ENCODE results near the gene SURF1. TPM values are rescaled to one million over a fixed set of nuclear protein-coding genes. Genes with fewer than 3 reads are reported as not detected.

The SURF1 gene
- total and polyA plus RNA-seq, 7 donors = 27.7 to 127 (median 54.9) TPM

GRCh38 chr9:133390713-133391112 is 34.4 kb upstream of the SURF1 start:
- ATAC-seq (no peak), DNase-seq (no peak)
- WGBS, 3 donors = 71 to 80% (median 73%) methylated on average over 7 of the region's 7 CpGs
- Histone ChIP-seq H3K27ac (no peak overlapping the region), H3K4me1 (no peaks in the 10 kb centered on the region), H3K27me3 (ENCODE audit: insufficient read depth in 3 of 3, low read length in 2 of 3) (peaks cover 0 to 26% (median 5%) of the 10 kb centered on the region in 3 donors), H3K36me3 (ENCODE audit: insufficient read depth in 1 of 2, low read depth in 1 of 2) (no peaks in the 10 kb centered on the region), H3K4me3 (no peak overlapping the region), H3K9me3 (no peaks in the 10 kb centered on the region)
- intact Hi-C loops (cut with DNase I) = no loop called here
- no peak for TF ChIP-seq CTCF (IDR thresholded peaks at IDR 0.05)

GRCh38 chr9:133389562-133389961 is 33.3 kb upstream of the SURF1 start:
- intact Hi-C loops (cut with DNase I) = no loop called here
- no peak for ATAC-seq
- DNase-seq = no peak

GRCh38 chr9:133389025-133389557 is 32.8 kb upstream of the SURF1 start:
- H3K27ac ChIP-seq = no peak overlapping the region
- no peak for TF ChIP-seq CTCF (IDR thresholded peaks at IDR 0.05)

More at GRCh38 chr9:133389562-133389961, 33.3 kb upstream of the SURF1 start:
- TF ChIP-seq CTCF (IDR thresholded peaks at IDR 0.05) = no peak
- Histone ChIP-seq H3K27me3 (ENCODE audit: insufficient read depth in 3 of 3, low read length in 2 of 3) (peaks cover 0 to 15% (median 4%) of the 10 kb centered on the region in 3 donors), H3K9me3 (no peaks in the 10 kb centered on the region), H3K27ac (no peak overlapping the region), H3K4me1 (no peaks in the 10 kb centered on the region), H3K36me3 (ENCODE audit: insufficient read depth in 1 of 2, low read depth in 1 of 2) (no peaks in the 10 kb centered on the region), H3K4me3 (no peak overlapping the region)
- 73 to 75% (median 73%) methylated on average over 13 of the region's 13 CpGs for WGBS, 3 donors

GRCh38 chr9:133387680-133388079 is 31.4 kb upstream of the SURF1 start:
- H3K4me3 ChIP-seq = no peak overlapping the region
- intact Hi-C loops (cut with DNase I) = no loop called here
- ATAC-seq (no peak), DNase-seq (no peak)
- peaks cover 0 to 10% (median 0%) of the 10 kb centered on the region in 3 donors for H3K27me3 ChIP-seq (ENCODE audit: insufficient read depth in 3 of 3, low read length in 2 of 3)
- H3K27ac ChIP-seq = no peak overlapping the region
- H3K36me3 ChIP-seq (ENCODE audit: insufficient read depth in 1 of 2, low read depth in 1 of 2) = no peaks in the 10 kb centered on the region
- no peaks in the 10 kb centered on the region for H3K4me1 ChIP-seq
- WGBS, 3 donors = 83 to 84% (median 84%) methylated on average over 9 of the region's 9 CpGs
- TF ChIP-seq CTCF (IDR thresholded peaks at IDR 0.05) = no peak
- H3K9me3 ChIP-seq = no peaks in the 10 kb centered on the region

More at GRCh38 chr9:133389025-133389557, 32.8 kb upstream of the SURF1 start:
- WGBS, 3 donors = 89 to 92% (median 92%) methylated on average over 12 of the region's 12 CpGs
- intact Hi-C loops (cut with DNase I) = no loop called here
- Histone ChIP-seq H3K4me1 (no peaks in the 10 kb centered on the region), H3K27me3 (ENCODE audit: insufficient read depth in 3 of 3, low read length in 2 of 3) (peaks cover 0 to 11% (median 4%) of the 10 kb centered on the region in 3 donors), H3K9me3 (no peaks in the 10 kb centered on the region), H3K4me3 (no peak overlapping the region), H3K36me3 (ENCODE audit: insufficient read depth in 1 of 2, low read depth in 1 of 2) (no peaks in the 10 kb centered on the region)
- DNase-seq = no peak
- ATAC-seq = no peak

- Histone ChIP-seq H3K9me3 (no peaks in the 10 kb centered on the region), H3K27ac (no peak overlapping the region), H3K27me3 (ENCODE audit: insufficient read depth in 3 of 3, low read length in 2 of 3) (peaks cover 0 to 10% (median 0%) of the 10 kb centered on the region in 3 donors), H3K4me3 (no peak overlapping the region), H3K4me1 (no peaks in the 10 kb centered on the region), H3K36me3 (ENCODE audit: insufficient read depth in 1 of 2, low read depth in 1 of 2) (no peaks in the 10 kb centered on the region)
- 69 to 74% (median 73%) methylated on average over 13 of the region's 13 CpGs for WGBS, 3 donors
- ATAC-seq = no peak
- no peak for DNase-seq
- TF ChIP-seq CTCF (IDR thresholded peaks at IDR 0.05) = no peak
- intact Hi-C loops (cut with DNase I) = no loop called here
These were observed 30.1 kb upstream of the SURF1 start for GRCh38 chr9:133386338-133386737.

Data from psoas muscle (tissue), 8 donors.